Measurements from ENCODE around the gene NMNAT3. TPM values are rescaled to one million over a fixed set of nuclear protein-coding genes. Genes with fewer than 3 reads are reported as not detected.

Gene NMNAT3
- total RNA-seq, 2 experiments from 2014 or later = 0.15 TPM; not detected in 1

DNA sequence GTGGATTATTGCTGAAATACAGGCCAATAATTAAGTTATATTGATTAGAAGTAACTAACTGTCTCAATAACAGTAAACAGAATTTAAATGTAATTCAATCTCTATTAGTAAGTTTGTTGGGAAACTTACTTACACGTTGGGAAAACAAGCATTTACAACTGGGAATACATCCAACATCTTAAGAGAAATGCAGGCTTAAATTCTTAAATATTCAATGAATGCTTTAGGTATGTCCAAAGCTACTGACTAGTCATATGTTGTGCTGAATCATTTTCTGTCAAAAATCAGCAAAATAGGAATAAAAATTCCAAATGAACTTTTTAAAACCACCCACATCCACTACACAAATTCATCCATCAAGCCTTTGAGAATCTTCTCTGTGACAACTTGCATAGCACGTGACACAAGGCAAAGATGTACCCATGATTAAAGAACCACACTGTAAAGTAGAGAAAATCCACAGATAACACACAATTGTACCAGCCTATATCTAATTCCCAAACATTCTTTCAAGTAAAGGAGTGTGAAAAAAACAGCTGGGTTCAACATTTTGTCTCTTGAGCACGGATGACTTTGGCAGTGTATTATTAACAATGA lies 60.0 kb downstream of the NMNAT3 start:
- Histone ChIP-seq H4K20me1 (ENCODE audit: insufficient read depth, low read length) (no peaks in the 10 kb centered on the region), H3K4me3 (ENCODE audit: low read depth, low read length, poor library complexity, severe bottlenecking) (no peak overlapping the region), H3K27ac (ENCODE audit: low read depth, low read length, poor library complexity, severe bottlenecking) (no peak overlapping the region), H3K36me3 (ENCODE audit: insufficient read depth, low read length) (no peaks in the 10 kb centered on the region), H3K79me2 (ENCODE audit: insufficient read depth, low read depth, low read length) (no peaks in the 10 kb centered on the region), H3K9me3 (ENCODE audit: low read length) (no peaks in the 10 kb centered on the region), H3K9me2 (ENCODE audit: insufficient read depth, low read length) (no peaks in the 10 kb centered on the region), H3K4me1 (ENCODE audit: insufficient read depth, low read length, poor library complexity, severe bottlenecking) (no peaks in the 10 kb centered on the region), H3K4me2 (ENCODE audit: low read length) (no peak overlapping the region), H2AFZ (ENCODE audit: low read length) (no peak overlapping the region)
- no peak for DNase-seq (ENCODE audit: low spot score)
- ChIA-PET CTCF (ENCODE audit: unreplicated experiment) (no interaction called here), POLR2A (interaction anchor here (1.0 kb wide), 1 partner anchor 35 kb away, joined by 3 read pairs; no protein-coding TSS in a partner anchor)
- intact Hi-C loops (cut with micrococcal nuclease; ENCODE audit: unreplicated experiment) = no loop called here
- TF ChIP-seq, protein P1, sequence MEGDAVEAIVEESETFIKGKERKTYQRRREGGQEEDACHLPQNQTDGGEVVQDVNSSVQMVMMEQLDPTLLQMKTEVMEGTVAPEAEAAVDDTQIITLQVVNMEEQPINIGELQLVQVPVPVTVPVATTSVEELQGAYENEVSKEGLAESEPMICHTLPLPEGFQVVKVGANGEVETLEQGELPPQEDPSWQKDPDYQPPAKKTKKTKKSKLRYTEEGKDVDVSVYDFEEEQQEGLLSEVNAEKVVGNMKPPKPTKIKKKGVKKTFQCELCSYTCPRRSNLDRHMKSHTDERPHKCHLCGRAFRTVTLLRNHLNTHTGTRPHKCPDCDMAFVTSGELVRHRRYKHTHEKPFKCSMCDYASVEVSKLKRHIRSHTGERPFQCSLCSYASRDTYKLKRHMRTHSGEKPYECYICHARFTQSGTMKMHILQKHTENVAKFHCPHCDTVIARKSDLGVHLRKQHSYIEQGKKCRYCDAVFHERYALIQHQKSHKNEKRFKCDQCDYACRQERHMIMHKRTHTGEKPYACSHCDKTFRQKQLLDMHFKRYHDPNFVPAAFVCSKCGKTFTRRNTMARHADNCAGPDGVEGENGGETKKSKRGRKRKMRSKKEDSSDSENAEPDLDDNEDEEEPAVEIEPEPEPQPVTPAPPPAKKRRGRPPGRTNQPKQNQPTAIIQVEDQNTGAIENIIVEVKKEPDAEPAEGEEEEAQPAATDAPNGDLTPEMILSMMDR (conservative IDR thresholded peaks at IDR 0.05; ENCODE audit: low read length) = no peak
- no peak for TF ChIP-seq EZH2phosphoT487 (IDR thresholded peaks at IDR 0.05; ENCODE audit: borderline replicate concordance, low read depth, low read length)
- no TSS peak for BruUV-seq (replicated peaks)

DNA sequence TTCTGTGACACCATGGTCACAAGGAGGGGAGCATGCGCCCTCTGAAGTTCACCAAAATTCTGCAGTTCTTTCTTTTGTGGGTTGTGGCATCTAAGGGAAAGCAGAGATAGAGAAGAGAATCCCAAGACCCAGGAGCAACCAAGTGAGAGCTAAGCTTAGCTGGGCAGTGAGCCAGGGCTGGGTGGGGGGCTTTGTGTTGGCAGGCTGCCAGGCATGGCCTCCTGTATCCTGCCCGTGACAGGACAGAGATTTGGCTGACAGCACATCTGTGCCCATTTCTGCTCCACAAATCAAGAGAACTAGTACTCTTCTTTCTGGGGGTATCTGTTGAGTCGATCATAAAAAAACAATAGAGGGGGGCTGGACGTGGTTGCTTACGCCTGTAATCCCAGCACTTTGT lies 66.2 kb downstream of the NMNAT3 start:
- H3K9me3 ChIP-seq (ENCODE audit: low read length) = no peaks in the 10 kb centered on the region
- H3K4me3 ChIP-seq (ENCODE audit: low read depth, low read length, poor library complexity, severe bottlenecking) = no peak overlapping the region
- ChIA-PET CTCF (ENCODE audit: unreplicated experiment) (no interaction called here), POLR2A (no interaction called here)
- TF ChIP-seq, protein P1 (conservative IDR thresholded peaks at IDR 0.05; ENCODE audit: low read length) = no peak
- no peak for TF ChIP-seq EZH2phosphoT487 (IDR thresholded peaks at IDR 0.05; ENCODE audit: borderline replicate concordance, low read depth, low read length)
- no peaks in the 10 kb centered on the region for H3K4me1 ChIP-seq (ENCODE audit: insufficient read depth, low read length, poor library complexity, severe bottlenecking)
- no peaks in the 10 kb centered on the region for H3K36me3 ChIP-seq (ENCODE audit: insufficient read depth, low read length)
- no TSS peak for BruUV-seq (replicated peaks)
- H3K27ac ChIP-seq (ENCODE audit: low read depth, low read length, poor library complexity, severe bottlenecking) = no peak overlapping the region
- intact Hi-C loops (cut with micrococcal nuclease; ENCODE audit: unreplicated experiment) = no loop called here
- H3K4me2 ChIP-seq (ENCODE audit: low read length) = no peak overlapping the region
- no peaks in the 10 kb centered on the region for H3K79me2 ChIP-seq (ENCODE audit: insufficient read depth, low read depth, low read length)
- H3K9me2 ChIP-seq (ENCODE audit: insufficient read depth, low read length) = no peaks in the 10 kb centered on the region
- no peak for DNase-seq (ENCODE audit: low spot score)
- H2AFZ ChIP-seq (ENCODE audit: low read length) = no peak overlapping the region
- H4K20me1 ChIP-seq (ENCODE audit: insufficient read depth, low read length) = no peaks in the 10 kb centered on the region

DNA sequence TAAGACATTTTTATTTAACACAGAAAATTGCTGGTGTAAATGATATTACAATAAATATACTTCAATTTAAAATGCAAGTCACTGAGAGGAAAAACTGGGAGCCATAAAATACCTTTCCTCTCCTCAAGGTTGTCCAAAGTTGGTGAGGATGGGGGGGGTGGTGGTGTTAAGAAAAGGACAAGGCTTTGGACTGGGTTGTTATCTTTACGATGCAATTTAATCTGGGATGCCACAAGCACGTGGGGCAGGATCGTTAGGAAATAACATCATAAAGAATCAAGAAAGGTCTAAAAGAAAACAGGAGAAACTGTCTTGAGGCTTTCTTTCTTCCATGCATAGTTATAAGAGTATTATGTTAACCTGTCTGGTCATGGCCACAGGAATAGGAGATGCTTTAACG lies 66.9 kb downstream of the NMNAT3 start:
- DNase-seq (ENCODE audit: low spot score) = no peak
- Histone ChIP-seq H3K9me3 (ENCODE audit: low read length) (no peaks in the 10 kb centered on the region), H3K4me1 (ENCODE audit: insufficient read depth, low read length, poor library complexity, severe bottlenecking) (no peaks in the 10 kb centered on the region), H3K79me2 (ENCODE audit: insufficient read depth, low read depth, low read length) (no peaks in the 10 kb centered on the region), H3K4me2 (ENCODE audit: low read length) (no peak overlapping the region), H3K9me2 (ENCODE audit: insufficient read depth, low read length) (no peaks in the 10 kb centered on the region), H4K20me1 (ENCODE audit: insufficient read depth, low read length) (no peaks in the 10 kb centered on the region), H3K36me3 (ENCODE audit: insufficient read depth, low read length) (no peaks in the 10 kb centered on the region), H2AFZ (ENCODE audit: low read length) (no peak overlapping the region), H3K27ac (ENCODE audit: low read depth, low read length, poor library complexity, severe bottlenecking) (no peak overlapping the region), H3K4me3 (ENCODE audit: low read depth, low read length, poor library complexity, severe bottlenecking) (no peak overlapping the region)
- intact Hi-C loops (cut with micrococcal nuclease; ENCODE audit: unreplicated experiment) = no loop called here
- BruUV-seq (replicated peaks) = no TSS peak
- CTCF ChIA-PET (ENCODE audit: unreplicated experiment) = no interaction called here
- TF ChIP-seq, protein P1 (conservative IDR thresholded peaks at IDR 0.05; ENCODE audit: low read length) = no peak
- TF ChIP-seq EZH2phosphoT487 (IDR thresholded peaks at IDR 0.05; ENCODE audit: borderline replicate concordance, low read depth, low read length) = no peak
- POLR2A ChIA-PET = no interaction called here
